NCI-H2227 (cell line): ENCODE measurements around the gene FSTL4.
A peak's percentile ranks its signal among the peaks of the same experiment; 100 is the strongest.

ENCODE experiments used
- DNase-seq: peaks from one replicate; lab custom pipeline; 2025; ENCODE audit not compliant: unreplicated experiment; lab: John Stamatoyannopoulos, UW

FSTL4 gene

GRCh38 chr5:133371371-133372155 is 240.8 kb downstream of the FSTL4 start:
- DNase-seq: no peak

GRCh38 chr5:133370904-133371303 is 241.4 kb downstream of the FSTL4 start:
- no peak for DNase-seq

GRCh38 chr5:133370036-133370831 is 242.1 kb downstream of the FSTL4 start:
- DNase-seq: no peak

- DNase-seq: no peak
Measured at GRCh38 chr5:133368916-133369783, 243.2 kb downstream of the FSTL4 start.

- no peak for DNase-seq
Measured at GRCh38 chr5:133367984-133368383, 244.4 kb downstream of the FSTL4 start.

GRCh38 chr5:133367071-133367786 is 245.1 kb downstream of the FSTL4 start:
- no peak for DNase-seq

GRCh38 chr5:133366438-133366837 is 245.9 kb downstream of the FSTL4 start:
- no peak for DNase-seq

- no peak for DNase-seq
Measured at GRCh38 chr5:133365738-133366137, 246.6 kb downstream of the FSTL4 start.

- peak; percentile 16 for DNase-seq
Measured at GRCh38 chr5:133364936-133365707, 247.2 kb downstream of the FSTL4 start.

- DNase-seq: no peak
Measured at GRCh38 chr5:133363807-133364587, 248.3 kb downstream of the FSTL4 start.

- no peak for DNase-seq
Measured at GRCh38 chr5:133362438-133362837, 249.9 kb downstream of the FSTL4 start.

GRCh38 chr5:133361922-133362321 is 250.4 kb downstream of the FSTL4 start:
- DNase-seq: no peak

- DNase-seq: no peak
Measured at GRCh38 chr5:133360693-133361472, 251.5 kb downstream of the FSTL4 start.

- no peak for DNase-seq
Measured at GRCh38 chr5:133359861-133360260, 252.5 kb downstream of the FSTL4 start.

- DNase-seq: no peak
Measured at GRCh38 chr5:133358271-133358670, 254.1 kb downstream of the FSTL4 start.

- no peak for DNase-seq
Measured at GRCh38 chr5:133357758-133358157, 254.6 kb downstream of the FSTL4 start.

GRCh38 chr5:133356984-133357421 is 255.3 kb downstream of the FSTL4 start:
- DNase-seq: no peak

- no peak for DNase-seq
Measured at GRCh38 chr5:133356396-133356983, 255.9 kb downstream of the FSTL4 start.
